Measurements from ENCODE around the gene NUDT1. TPM values are rescaled to one million over a fixed set of nuclear protein-coding genes. Genes with fewer than 3 reads are reported as not detected.

NUDT1 gene
- total RNA-seq, 2 donors from 2014 or later: 12.2 to 14.2 TPM

GRCh38 chr7:2287745-2288144, 45.7 kb downstream of the NUDT1 start:
- Histone ChIP-seq H3K4me1 (no peaks in the 10 kb centered on the region), H3K36me3 (no peaks in the 10 kb centered on the region), H3K4me3 (no peak overlapping the region), H3K9me3 (no peaks in the 10 kb centered on the region), H3K27ac (no peak overlapping the region), H3K27me3 (no peaks in the 10 kb centered on the region)
- TF ChIP-seq CTCF (IDR thresholded peaks at IDR 0.05): no peak
- DNase-seq (ENCODE audit: low spot score): no peak

GRCh38 chr7:2288503-2288902, 46.5 kb downstream of the NUDT1 start:
- TF ChIP-seq CTCF (IDR thresholded peaks at IDR 0.05): no peak
- Histone ChIP-seq H3K9me3 (no peaks in the 10 kb centered on the region), H3K4me3 (no peak overlapping the region), H3K4me1 (no peaks in the 10 kb centered on the region), H3K27me3 (no peaks in the 10 kb centered on the region), H3K27ac (no peak overlapping the region), H3K36me3 (no peaks in the 10 kb centered on the region)
- no peak for DNase-seq (ENCODE audit: low spot score)

- no peaks in the 10 kb centered on the region for H3K36me3 ChIP-seq
- no peak for TF ChIP-seq CTCF (IDR thresholded peaks at IDR 0.05)
These were observed 47.1 kb downstream of the NUDT1 start for GRCh38 chr7:2289111-2289586.

GRCh38 chr7:2289621-2290020, 47.6 kb downstream of the NUDT1 start:
- Histone ChIP-seq H3K4me1 (no peaks in the 10 kb centered on the region), H3K27ac (no peak overlapping the region), H3K4me3 (no peak overlapping the region), H3K9me3 (no peaks in the 10 kb centered on the region), H3K27me3 (no peaks in the 10 kb centered on the region), H3K36me3 (no peaks in the 10 kb centered on the region)
- no peak for TF ChIP-seq CTCF (IDR thresholded peaks at IDR 0.05)
- no peak for DNase-seq (ENCODE audit: low spot score)

More at GRCh38 chr7:2289111-2289586, 47.1 kb downstream of the NUDT1 start:
- DNase-seq (ENCODE audit: low spot score): no peak
- Histone ChIP-seq H3K27me3 (no peaks in the 10 kb centered on the region), H3K4me1 (no peaks in the 10 kb centered on the region), H3K4me3 (no peak overlapping the region), H3K9me3 (no peaks in the 10 kb centered on the region), H3K27ac (no peak overlapping the region)

GRCh38 chr7:2290877-2291276, 48.9 kb downstream of the NUDT1 start:
- no peaks in the 10 kb centered on the region for H3K9me3 ChIP-seq
- H3K27ac ChIP-seq: no peak overlapping the region
- H3K27me3 ChIP-seq: no peaks in the 10 kb centered on the region
- no peak for TF ChIP-seq CTCF (IDR thresholded peaks at IDR 0.05)
- no peak overlapping the region for H3K4me3 ChIP-seq
- DNase-seq (ENCODE audit: low spot score): no peak
- no peaks in the 10 kb centered on the region for H3K4me1 ChIP-seq
- H3K36me3 ChIP-seq: no peaks in the 10 kb centered on the region

- no peaks in the 10 kb centered on the region for H3K9me3 ChIP-seq
- H3K27ac ChIP-seq: no peak overlapping the region
- no peak for TF ChIP-seq CTCF (IDR thresholded peaks at IDR 0.05)
- peaks cover 0 to 6% of the 10 kb centered on the region in 2 donors for H3K4me1 ChIP-seq
- no peak for DNase-seq (ENCODE audit: low spot score)
- H3K36me3 ChIP-seq: no peaks in the 10 kb centered on the region
- H3K27me3 ChIP-seq: no peaks in the 10 kb centered on the region
- H3K4me3 ChIP-seq: no peak overlapping the region
These were observed 54.1 kb downstream of the NUDT1 start for GRCh38 chr7:2295936-2296620.

All from right atrium auricular region (tissue), 2 donors.